GM03348 (cell line): Measurements from ENCODE around the gene GRID1.

Source experiments
- DNase-seq: peaks from one replicate; pipeline ENCODE4 v3.0.0; 2012; ENCODE audit warnings: low spot score

Gene GRID1

DNA sequence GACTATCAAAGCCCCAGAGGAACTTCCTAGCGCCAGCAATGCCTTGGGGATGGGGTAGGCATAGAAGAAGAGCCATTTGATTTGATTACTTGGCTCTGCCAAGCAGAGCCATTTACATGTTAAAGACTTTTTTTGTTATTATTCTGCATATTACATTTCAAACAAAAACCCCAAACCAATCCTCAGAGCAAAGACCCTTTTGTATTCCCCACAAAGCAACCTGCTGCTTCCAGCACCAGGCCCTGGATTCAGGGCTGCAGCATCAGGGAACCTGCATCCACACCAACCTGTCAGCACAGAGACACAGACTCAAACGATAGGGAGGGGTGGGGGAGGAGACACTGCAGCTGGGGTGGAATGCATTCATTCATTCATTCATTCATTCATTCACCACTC, 73.2 kb downstream of the GRID1 start:
- DNase-seq = no peak

GRCh38 chr10:86292462-86293395, 73.9 kb downstream of the GRID1 start:
- DNase-seq = no peak

DNA sequence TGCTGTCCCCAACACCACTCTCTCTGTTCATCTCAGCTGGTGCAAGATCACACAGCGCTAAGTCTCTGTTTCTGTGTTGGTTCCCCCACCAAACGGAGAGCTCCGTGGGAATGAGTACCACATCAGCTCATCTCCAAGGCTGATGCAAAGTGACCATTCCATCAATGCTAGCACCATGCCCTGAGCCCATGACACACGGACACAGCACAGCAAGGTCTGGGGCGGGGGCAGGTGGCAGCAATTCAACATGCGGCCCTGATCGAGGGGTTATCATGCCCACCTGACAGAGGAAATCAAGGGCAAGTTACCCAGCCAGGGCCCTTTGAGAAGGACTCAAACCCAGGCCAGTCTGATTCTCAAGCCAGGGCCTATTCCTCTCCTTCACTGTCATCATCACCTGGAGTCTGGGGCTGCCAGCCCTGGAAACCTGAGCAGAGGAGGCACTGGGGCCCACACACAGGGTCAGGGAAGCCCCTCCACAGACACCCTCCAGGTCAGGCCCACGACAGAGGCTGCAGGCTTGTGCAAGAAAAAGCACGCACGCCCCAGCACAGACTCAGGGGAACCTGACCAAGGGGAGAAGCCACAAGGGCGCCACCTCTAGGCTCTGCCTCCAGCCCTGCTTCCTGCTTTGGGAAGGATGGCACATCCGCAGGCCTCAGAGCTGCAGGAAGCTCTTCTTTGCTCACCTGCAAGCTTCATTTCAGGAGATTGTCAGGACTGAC, 74.8 kb downstream of the GRID1 start:
- DNase-seq = no peak

DNA sequence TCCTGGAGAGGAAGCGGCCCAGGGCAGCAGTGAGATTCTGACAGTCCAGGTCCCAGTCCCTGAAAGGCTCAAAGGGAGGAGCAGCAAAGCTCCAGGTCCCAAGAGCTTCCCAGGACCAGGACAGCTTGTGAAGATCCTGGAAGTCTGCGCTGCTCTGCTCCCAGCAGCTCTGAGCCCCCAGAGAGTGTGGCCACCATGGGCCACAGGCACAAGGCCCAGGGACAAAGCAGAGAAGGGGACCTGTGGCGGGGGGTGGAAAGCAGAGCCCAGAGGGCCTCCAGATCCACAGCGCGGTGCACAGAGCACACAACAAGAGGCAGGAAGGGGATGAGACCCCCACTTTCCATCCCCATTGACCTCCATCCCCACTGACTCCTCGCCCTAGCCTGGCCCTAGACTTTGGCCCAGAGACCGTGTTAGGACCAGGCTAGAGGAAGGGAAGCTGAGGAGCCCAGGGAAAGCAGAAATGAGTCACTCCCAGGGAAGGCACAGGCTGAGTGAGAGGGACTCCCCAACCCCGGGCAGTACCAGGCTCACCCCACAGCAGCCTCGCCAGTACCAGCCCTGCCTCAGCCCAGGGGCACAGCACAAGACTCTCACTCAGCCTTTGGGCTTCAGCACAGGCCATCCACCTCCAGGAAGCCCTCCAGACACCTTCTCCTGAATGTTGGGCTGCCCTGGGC, 75.5 kb downstream of the GRID1 start:
- DNase-seq = no peak

DNA sequence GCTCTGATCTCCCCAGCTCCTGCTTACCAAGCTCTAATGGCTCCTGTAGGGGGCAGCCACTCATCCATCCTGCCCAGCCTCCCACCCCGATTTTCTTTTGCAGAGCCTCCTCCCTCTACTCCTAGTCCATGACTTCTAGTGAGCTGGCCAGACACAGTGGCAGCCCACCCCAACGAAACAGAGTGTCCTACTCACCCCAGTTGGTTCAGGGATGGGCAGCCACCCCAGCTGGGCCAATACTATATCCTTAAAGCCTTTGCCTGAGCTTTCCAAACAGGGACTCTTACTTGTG, 77.1 kb downstream of the GRID1 start:
- DNase-seq = no peak

GRCh38 chr10:86288695-86289576, 77.7 kb downstream of the GRID1 start:
- DNase-seq = no peak

DNA sequence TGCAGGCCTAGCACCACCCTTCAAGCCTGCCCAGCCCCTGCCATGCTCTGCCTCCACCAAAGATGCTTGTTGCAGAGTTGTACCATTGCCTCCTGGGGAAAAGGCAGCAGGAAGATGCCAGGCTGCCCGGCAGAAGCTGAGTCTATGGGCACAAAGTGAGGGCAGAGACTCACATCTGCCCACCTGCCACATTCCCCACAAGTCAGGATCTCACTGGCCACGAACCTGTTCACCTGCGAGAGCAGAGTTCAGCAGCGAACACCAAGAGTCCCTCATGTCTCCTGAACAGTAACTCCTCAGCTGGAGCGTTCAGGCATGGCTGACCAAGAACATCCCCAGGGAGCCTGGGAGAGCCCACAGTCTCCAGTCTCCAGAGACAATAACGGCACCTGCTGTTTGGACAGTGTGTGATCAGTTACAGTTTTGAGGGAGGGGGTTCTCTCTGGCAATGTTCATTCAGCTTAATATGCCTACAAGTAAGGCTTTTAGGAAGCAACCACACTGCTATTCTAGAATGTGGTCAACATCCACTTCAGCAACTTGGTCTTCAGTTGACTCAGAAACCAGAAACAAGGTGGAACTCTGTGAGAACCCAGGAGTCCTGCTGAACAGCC, 78.5 kb downstream of the GRID1 start:
- no peak for DNase-seq

- no peak for DNase-seq
Observed at GRCh38 chr10:86287110-86287793, 79.3 kb downstream of the GRID1 start.

DNA sequence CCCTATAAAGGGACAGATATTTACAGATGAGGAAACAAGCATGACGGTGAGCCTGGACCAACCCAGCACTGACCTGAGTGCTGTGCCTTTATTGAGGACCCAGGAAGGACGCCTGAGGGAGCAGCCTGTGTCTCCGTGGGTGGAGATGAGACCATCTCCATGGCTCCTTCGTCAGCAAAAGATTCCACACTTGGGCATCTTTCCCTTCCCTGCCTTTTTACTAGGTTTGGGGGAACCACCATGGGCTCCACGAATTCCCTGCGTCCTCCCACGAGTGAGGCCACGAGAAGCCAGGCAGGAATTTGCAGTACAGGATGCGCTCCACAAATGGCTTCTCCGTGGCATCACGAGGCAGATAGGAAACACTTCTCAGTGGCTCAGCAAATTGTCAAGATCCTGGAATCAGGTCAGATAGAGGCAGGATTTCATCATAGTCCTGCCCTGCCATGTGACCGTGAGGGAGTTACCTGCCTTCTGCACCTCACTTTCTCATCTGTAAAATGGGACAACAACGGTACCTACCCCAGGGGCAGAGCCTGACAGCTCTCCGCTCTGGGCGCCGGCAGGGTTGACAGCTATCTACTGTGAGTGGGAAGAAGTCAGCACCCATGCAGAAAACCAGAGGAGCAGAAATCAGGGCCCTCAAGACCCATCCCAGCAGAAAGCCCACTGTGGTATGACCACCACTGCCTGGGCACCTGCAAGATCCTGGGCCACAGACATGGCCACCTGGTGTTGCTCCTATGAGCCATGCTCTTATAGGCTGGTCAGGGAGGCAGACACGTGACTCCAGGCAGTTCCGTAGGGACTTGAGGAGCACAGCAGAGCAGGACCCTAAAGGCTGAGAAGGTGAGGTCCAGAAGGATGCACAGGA, 80.1 kb downstream of the GRID1 start:
- DNase-seq = no peak

DNA sequence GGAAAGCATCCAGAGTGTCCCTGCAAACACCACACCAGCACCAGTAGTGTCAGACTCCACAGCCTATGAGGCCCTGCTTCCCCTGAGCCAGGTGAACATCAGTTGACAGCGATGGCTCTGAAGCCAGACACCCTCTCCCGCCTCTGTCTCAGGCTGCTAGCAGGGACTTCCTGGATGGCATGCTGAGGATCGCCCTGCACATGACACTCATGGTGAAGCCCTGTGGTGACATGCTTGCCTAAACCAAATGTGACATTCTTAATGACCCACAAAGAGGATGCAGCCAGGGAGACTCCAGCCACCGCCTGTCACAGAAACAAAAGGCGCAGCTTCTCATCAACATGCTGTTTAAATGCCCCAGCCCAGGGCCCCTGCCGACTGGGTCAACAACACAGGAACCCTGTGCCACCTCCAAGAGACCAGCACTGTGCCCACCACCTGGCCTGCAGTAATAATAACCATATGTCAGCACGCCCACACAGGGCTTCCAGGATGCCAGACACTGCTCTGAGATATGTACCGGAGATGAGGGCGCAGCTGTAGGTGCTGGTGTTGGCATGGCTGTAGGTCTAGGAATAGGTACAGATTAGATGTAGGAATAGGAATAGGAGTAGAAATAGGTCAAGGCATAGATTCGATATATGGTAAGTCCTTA, 81.3 kb downstream of the GRID1 start:
- DNase-seq = no peak

GRCh38 chr10:86284355-86285105, 82.1 kb downstream of the GRID1 start:
- no peak for DNase-seq

DNA sequence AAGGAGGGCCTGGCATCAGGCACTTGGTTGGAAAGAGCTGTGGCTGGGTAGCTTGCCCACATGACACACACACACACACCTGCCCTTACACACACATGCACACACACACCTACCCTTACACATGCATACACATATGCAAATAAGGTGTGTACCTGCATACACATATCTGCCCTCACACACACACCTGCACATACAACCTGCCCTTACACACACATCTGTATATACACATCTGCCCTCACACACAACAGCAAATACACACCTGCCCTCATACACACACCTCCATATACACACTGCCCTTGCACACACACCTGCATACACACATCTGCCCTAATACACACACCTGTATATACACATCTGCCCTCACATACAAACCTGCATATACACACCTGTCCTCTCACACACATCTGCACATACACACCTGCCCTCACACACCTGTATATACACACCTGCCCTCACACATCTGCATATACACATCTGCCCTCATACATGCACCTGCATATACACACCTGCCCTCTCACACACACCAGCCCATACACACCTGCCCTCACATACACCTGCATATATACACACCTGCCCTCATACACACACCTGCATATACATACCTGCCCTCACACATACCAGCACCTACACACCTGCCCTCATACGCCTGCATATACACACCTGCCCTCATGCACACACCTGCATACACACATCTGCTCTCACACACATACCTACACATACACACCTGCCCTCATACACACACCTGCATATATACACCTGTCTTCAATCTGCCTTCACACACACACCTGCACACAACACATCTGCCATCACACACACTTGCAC, 82.9 kb downstream of the GRID1 start:
- DNase-seq = no peak

GRCh38 chr10:86282664-86283465, 83.7 kb downstream of the GRID1 start:
- no peak for DNase-seq

DNA sequence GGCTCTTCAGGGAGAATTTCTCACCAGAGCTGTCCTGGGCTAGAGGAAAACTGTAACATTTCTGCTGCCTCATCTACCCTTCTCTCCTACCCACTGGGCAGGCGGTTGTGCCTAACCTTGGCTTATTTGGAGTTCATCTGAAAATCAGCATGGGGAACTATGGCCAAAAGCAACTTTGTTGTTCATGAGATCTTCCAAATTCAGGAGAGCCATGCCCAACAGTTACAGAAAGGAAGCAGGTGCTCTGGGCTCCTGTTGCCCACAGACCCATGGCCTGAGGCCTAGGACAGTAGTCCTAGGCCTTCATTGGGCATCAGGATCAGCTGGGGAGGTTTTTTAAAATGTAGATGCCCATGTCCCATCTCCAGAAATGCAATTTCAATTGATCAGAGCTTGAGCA, 85.2 kb downstream of the GRID1 start:
- DNase-seq = no peak

GRCh38 chr10:86269332-86269731, 97.3 kb downstream of the GRID1 start:
- no peak for DNase-seq

GRCh38 chr10:86267286-86268195, 99.1 kb downstream of the GRID1 start:
- DNase-seq = no peak
